HepG2 (cell line): ENCODE measurements around the gene ARHGAP30. TPM values are rescaled to one million over a fixed set of nuclear protein-coding genes. Genes with fewer than 3 reads are reported as not detected.
A peak's percentile ranks its signal among the peaks of the same experiment; 100 is the strongest.

Source experiments
- HMG20A ChIP-seq: IDR thresholded peaks from 2 replicates; pipeline ENCODE4 v1.6.1; 2016; ENCODE audit warnings: borderline replicate concordance
- RXRB ChIP-seq: IDR thresholded peaks from 2 replicates; pipeline ENCODE4 v1.6.1; 2016; ENCODE audit warnings: borderline replicate concordance, missing genetic modification reagents, missing compliant biosample characterization
- ZFP91 ChIP-seq: sonication (generic); formaldehyde crosslinking; IDR thresholded peaks from 2 replicates; pipeline ENCODE4 v1.9.0; 2022; ENCODE audit warnings: missing genetic modification reagents, mild to moderate bottlenecking, borderline replicate concordance
- ZNF274 ChIP-seq: sonication (generic); formaldehyde crosslinking; IDR thresholded peaks from 2 replicates; pipeline ENCODE4 v1.5.1; 2020; ENCODE audit warnings: mild to moderate bottlenecking, missing genetic modification reagents
- polyA plus RNA-seq, 8 experiments: library from polyadenylated mRNA; depleted of rRNA in 3 of 8; stranded (reverse) in 7 of 8; unstranded in 1 of 8; fragments of >200 nt; fragmentation: Illumina TruSeq in 4 of 8; extraction: Trizol in 4 of 8; gene quantifications; 2 replicates each; pipeline versions ENCODE4 v1.2.1 to v1.2.3, GENCODE V29; 2011 to 2016; ENCODE audit warnings: low read depth in 4 of 8, missing spikeins in 1 of 8, mixed read lengths in 1 of 8; ENCODE audit not compliant: insufficient read depth in 1 of 8
- total RNA-seq, 5 experiments: library from RNA; depleted of rRNA; stranded (reverse); fragments of >200 nt; fragmentation: Illumina TruSeq; extraction: Trizol; gene quantifications; 2 replicates each; pipeline ENCODE4 v1.2.3, GENCODE V29; 2016; ENCODE audit warnings: low read depth in 1 of 5
- TF ChIP-seq, protein P1 (sequence below): sonication (generic); formaldehyde crosslinking; IDR thresholded peaks from 2 replicates; pipeline ENCODE4 v1.5.0; 2020; ENCODE audit warnings: mild to moderate bottlenecking, missing genetic modification reagents, borderline replicate concordance
- TF ChIP-seq, protein P2 (sequence below): IDR thresholded peaks from 2 replicates; pipeline ENCODE4 v1.6.1; 2016

ARHGAP30 gene
- total and polyA plus RNA-seq, 2 of the 13 experiments (the other 11 are each of a cell fraction or from before 2014, with no cell fraction given), result 0.13 to 0.20 TPM

DNA sequence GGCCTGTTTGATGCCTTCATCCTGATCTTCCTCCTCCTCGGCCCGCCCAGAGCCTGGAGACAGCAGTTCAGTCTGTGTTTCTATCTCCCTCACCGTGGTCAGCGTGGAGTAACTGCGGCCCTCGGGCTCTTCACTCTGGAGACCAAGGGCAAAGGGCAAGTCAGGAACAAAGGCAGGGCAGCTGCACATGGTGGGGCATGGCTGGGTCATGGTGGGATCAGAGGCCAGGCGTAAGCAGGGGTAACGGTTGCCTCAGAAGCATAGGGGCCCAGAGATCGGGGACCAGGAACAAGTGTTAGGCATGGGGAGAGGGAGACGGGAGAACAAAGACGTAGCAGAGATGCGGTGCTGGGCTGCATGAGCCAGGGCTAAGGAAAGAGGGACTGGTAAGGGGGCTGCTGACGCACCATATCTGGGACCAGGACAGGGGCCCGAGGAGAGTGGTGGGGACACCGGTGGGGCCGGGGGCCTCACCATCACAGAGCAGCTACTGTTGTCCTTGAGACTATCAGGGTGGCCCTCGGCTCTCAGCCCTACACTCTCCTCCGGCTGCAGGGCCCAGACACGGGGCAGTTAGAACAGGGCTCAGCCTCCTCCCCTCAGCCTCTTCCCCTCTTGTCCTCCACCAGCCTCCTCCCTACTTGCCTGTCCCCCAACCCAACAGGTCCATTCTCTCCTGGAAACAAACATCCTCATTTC, 3.2 kb upstream of the ARHGAP30 start (continued):
- TF ChIP-seq, protein P1, sequence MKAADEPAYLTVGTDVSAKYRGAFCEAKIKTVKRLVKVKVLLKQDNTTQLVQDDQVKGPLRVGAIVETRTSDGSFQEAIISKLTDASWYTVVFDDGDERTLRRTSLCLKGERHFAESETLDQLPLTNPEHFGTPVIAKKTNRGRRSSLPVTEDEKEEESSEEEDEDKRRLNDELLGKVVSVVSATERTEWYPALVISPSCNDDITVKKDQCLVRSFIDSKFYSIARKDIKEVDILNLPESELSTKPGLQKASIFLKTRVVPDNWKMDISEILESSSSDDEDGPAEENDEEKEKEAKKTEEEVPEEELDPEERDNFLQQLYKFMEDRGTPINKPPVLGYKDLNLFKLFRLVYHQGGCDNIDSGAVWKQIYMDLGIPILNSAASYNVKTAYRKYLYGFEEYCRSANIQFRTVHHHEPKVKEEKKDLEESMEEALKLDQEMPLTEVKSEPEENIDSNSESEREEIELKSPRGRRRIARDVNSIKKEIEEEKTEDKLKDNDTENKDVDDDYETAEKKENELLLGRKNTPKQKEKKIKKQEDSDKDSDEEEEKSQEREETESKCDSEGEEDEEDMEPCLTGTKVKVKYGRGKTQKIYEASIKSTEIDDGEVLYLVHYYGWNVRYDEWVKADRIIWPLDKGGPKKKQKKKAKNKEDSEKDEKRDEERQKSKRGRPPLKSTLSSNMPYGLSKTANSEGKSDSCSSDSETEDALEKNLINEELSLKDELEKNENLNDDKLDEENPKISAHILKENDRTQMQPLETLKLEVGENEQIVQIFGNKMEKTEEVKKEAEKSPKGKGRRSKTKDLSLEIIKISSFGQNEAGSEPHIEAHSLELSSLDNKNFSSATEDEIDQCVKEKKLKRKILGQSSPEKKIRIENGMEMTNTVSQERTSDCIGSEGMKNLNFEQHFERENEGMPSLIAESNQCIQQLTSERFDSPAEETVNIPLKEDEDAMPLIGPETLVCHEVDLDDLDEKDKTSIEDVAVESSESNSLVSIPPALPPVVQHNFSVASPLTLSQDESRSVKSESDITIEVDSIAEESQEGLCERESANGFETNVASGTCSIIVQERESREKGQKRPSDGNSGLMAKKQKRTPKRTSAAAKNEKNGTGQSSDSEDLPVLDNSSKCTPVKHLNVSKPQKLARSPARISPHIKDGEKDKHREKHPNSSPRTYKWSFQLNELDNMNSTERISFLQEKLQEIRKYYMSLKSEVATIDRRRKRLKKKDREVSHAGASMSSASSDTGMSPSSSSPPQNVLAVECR (CRISPR knock-in tag), result no peak
- TF ChIP-seq, protein P2, sequence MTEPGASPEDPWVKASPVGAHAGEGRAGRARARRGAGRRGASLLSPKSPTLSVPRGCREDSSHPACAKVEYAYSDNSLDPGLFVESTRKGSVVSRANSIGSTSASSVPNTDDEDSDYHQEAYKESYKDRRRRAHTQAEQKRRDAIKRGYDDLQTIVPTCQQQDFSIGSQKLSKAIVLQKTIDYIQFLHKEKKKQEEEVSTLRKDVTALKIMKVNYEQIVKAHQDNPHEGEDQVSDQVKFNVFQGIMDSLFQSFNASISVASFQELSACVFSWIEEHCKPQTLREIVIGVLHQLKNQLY (CRISPR knock-in tag), result no peak
- no peak for TF ChIP-seq HMG20A
- TF ChIP-seq ZNF274 (CRISPR knock-in tag), result no peak
- TF ChIP-seq RXRB (CRISPR knock-in tag), result 0 out of 2 replicates have a peak, but pooled peaks have one; percentile 12
- TF ChIP-seq ZFP91, result peak; percentile 27; the same call in 1 of the 2 replicates
